GM23248 (cell line): ENCODE results near the gene LGSN. TPM values are rescaled to one million over a fixed set of nuclear protein-coding genes. Genes with fewer than 3 reads are reported as not detected.

ENCODE experiments used
- polyA plus RNA-seq: library from polyadenylated mRNA; unstranded; fragments of >200 nt; fragmentation: Nextera tagmentation; extraction: Ambion mirVana; gene quantifications from 2 replicates; pipeline ENCODE4 v1.2.1, GENCODE V29; 2016
- small RNA-seq: library from RNA; depleted of rRNA; stranded (forward); fragments of <200 nt; gene quantifications from one replicate; pipeline ENCODE3, GENCODE V24; 2014; ENCODE audit warnings: low read depth, low replicate concordance
- total RNA-seq: library from RNA; depleted of rRNA; stranded (reverse); fragments of >200 nt; shearing (Covaris generic); gene quantifications from 2 replicates; pipeline ENCODE4 v1.2.3, GENCODE V29; 2014; rRNA removed

LGSN gene
- total and polyA plus RNA-seq, 2 experiments from 2014 or later, result not detected

Small RNA genes within 50 kb of the gene (small RNA-seq; reads per million reads assigned to genes)
- not detected for gene SPTLC1P3

Other genes starting within 250 kb of the LGSN start
- gene FKBP1C, start 108.5 kb downstream of the LGSN start, total RNA-seq, result 0.11 and 0.13 TPM in 2 replicates
- gene FKBP1C, start 108.5 kb downstream of the LGSN start, polyA plus RNA-seq, result 1.6 and 2.4 TPM in 2 replicates